GM04503 (cell line): ENCODE results near the gene CAND2.
A peak's percentile ranks its signal among the peaks of the same experiment; 100 is the strongest.
"Not testable (repeated sequence)": the region's sequence is repeated elsewhere in the genome, so short reads cannot be mapped to it uniquely, and the experiment has no call there.

Experiments
- DNase-seq: peaks from one replicate; pipeline ENCODE4 v3.0.0-alpha.2; 2012; ENCODE audit warnings: low read depth

The CAND2 gene

GRCh38 chr3:12831301-12831866, 34.9 kb downstream of the CAND2 start:
- DNase-seq, result no peak

DNA sequence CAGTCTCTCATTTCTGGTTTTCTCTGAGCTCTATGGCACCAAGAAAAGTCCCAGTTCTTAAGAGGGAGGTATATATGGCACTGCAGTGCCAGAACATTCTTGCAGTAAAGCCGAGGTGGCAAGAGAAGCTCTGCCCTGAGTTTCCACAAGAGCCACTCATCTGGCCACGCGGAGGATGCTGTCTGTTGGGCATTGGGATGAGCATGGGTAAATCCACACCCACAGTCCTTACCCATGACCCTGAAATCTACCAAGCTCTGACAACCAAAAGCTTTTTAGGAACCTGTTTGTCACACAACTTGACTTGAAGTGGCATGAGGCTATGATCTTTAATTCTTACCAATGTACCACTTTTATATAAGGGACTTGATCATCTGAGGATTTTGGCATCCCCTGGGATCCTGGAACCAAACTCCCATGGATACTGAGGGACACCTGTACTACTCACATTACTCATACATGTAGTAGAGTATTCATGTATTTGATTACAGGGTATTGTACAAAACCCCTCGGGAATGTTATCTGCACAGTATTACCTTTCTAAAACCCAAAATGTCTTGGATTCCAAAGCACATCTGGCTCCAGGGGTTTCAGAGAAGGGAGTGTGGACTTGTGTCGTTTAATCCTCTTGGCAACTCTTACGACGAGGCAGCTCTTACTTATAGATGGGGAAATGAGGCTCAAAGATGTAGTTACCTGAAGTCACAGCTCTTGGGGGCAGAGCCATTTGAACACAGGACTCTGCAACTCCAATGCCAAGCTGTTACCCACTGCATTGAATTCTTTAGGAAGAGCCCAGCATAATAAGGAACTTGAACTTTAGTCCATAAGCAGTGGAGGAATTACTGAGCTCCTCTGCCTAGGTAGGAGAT, 36.1 kb downstream of the CAND2 start:
- no peak for DNase-seq

- DNase-seq, result no peak
These were observed 37.0 kb downstream of the CAND2 start for GRCh38 chr3:12833222-12834161.

DNA sequence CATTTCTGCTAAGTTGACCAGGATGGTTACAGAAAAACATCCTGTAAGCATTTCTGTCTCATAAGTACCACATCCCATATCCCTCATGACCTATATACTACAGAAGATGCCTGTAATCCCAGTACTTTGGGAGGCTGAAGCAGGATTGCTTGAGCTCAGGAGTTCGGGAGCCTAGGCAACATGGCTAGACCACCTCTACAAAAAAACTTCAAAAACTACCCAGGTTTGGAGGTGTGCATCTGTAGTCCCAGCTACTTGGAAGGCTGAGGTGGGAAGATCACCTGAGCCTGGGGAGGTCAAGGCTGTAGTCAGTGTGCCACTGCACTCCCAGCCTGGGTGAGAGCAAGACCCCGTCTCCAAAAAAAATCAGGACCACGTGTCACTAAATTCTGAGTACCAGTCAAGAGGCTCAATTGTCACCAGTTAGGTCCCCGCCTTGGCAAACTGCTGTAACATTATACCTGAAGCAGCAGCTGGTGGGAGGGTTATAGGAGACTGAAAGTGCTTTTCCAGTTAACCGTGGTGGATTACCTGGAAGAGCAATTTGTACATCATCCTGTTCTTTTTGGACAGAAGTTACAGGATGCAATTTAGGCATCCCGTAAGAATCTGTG, 38.7 kb downstream of the CAND2 start:
- no peak for DNase-seq

GRCh38 chr3:12837295-12837986, 41.0 kb downstream of the CAND2 start:
- no peak for DNase-seq

DNA sequence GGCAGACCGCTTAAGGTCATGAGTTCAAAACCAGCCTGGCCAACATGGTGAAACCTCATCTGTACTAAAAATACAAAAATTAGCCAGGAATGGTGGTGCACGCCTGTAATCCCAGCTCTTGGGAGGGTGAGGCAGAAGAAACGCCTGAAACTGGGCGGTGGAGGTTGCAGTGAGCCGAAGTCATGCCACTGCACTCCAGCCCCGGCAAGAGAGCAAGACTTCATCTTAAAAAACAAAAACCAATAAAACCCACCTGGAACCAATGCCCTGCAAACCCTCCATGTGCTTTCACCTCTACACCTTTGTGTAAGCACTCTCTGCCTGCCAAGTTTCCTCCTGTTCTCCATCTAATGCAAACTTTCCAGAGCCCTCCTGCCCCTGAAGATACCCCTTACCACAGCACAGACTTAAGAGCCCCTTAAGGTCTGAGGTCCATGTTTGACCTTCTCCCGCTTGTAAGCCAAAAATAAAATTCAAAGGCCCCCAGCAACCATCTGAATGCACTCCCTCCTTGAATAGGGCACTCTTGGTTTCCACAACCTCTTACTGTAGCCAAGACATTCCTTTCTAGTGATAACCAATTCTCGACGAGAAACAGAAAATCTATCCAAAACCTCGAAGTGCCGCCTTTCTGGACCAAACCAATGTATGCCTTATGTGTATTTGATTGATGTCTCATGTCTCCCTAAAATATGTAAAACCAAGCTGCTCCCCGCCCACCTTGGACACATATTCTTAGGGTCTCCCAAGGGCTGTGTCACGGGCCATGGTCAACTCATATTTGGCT, 41.9 kb downstream of the CAND2 start:
- no peak for DNase-seq

DNA sequence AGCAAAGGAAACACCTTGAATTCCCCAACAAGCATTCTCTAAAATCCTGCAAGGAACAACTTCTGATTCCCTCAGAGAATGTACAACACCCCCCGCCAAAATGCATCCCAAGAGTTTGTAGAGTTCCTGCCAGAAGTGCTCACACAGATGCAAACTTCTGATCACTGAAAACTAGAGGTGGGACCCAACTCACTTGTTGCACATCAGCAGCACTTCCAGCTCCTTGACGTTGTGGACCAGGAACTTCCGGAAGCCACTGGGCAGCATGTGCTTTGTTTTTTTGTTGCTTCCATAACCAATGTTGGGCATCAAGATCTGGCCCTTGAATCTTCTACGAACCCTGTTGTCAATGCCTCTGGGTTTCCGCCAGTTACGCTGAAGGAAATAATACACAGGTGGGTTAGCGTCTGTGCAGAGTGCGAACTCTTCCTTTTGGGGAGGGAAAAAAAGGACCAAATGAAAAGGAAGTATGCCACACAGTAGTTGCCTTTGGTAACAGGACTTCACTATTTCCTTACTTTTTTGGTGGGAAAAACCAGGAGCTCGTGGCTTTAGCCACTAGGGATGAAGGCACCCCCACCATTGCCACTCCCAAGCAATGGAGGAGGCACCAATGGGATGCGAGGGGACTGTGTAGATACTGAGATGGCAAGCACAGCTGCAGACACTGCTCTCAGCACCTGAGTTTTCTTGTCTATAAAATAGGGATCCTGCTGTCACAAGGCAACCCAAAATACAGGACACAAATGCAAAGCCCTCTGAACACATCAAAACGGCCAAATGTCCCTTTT, 42.9 kb downstream of the CAND2 start:
- DNase-seq, result no peak

GRCh38 chr3:12840148-12840547, 43.7 kb downstream of the CAND2 start:
- DNase-seq, result not testable (repeated sequence)

- no peak for DNase-seq
These were observed 44.2 kb downstream of the CAND2 start for GRCh38 chr3:12840591-12841148.

DNA sequence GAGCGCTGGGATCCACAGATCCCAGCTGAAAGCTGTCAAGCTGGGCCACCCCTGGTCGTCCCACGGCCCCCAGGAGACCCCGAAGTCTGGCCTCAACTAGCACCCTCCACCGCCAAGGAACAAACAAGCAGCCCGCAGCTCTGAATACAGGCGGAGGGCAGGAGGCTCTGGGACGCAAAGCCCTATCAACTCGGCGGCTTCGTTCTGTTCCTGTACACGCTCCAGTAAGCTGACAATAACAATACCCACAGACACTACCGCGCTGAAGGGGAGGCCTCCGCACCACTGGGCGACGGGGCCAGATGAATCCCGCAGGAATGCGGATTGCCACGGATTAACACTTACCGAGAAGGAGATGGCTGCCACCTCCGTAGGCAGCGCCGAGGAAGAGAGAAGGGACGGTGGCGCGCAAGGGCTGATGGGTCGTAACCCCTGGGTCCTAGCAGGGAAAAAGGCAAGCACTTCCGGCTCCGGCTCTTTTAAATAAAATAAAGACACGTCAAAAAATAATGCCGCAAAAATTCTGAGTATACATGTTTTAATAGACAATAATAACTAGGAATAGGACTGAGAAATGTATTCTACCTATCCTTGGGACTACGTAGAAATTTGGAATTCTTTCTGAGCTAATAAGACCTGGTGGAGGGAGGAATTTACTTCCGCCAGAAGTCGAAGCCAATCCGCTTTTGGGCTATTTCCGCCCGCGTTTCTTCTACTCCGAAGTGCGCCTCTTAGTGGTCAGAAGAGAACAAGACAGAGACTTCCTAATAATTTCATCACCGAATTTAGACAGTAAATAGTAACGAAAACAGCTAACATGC, 44.9 kb downstream of the CAND2 start, which contains the start of gene RPL32:
Gene RPL32, minus strand, starts transcription at position 417 of the 821 bp plus-strand sequence. CDS start 1,328 bp downstream, outside the sequence.
- DNase-seq, result peak; percentile 81

DNA sequence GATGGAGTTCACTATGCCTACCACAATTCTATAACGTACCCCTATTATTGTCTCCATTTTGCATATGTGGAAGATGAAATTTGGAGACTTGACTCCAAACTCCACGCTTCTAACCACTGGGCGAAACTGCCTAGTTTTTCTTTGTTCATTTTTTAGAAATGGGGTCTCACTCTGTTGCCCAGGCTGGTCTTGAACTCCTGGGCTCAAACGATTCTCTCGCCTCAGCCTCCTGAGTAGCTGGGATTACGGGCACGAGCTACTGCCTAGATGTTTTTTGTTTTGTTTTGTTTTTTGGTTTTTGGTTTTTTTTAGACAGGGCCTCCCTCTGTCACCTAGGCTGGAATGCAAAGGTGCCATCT, 45.5 kb downstream of the CAND2 start:
- DNase-seq, result no peak

DNA sequence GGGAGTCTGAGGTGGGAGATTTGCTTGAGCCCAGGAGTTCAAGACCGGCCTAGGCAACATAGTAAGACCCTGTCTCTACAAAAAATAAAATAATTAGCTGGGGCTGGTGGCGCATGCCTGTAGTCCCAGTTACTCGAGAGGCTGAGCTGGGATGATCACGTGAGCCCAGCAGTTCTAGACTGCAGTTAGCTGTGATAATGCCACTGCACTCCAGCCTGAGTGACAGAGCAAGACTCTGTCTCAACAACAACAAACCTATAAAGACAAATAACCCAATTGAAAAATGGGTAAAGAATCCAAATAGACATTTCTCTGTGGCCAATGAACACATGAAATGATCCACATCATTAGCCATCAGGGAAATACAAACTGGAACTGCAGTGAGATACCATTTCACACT, 46.0 kb downstream of the CAND2 start:
- no peak for DNase-seq

DNA sequence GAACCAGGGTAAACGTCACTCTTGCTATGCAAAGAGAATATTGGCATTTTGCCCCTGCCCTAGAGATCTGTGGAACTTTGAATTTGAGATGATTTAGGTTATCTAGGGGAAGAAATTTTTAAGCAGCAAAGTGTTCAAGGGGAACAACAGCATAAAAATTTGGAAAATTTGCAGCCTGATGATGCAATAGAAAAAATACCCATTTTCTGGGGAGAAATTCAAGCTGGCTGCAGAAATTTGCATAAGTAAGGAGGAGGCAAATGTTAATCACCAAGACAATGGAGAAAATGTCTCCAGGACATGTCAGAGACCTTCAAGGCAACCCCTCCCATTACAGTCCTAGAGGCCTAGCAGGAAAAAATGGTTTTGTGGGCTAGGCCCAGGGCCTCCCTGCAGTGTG, 49.3 kb downstream of the CAND2 start:
- no peak for DNase-seq

DNA sequence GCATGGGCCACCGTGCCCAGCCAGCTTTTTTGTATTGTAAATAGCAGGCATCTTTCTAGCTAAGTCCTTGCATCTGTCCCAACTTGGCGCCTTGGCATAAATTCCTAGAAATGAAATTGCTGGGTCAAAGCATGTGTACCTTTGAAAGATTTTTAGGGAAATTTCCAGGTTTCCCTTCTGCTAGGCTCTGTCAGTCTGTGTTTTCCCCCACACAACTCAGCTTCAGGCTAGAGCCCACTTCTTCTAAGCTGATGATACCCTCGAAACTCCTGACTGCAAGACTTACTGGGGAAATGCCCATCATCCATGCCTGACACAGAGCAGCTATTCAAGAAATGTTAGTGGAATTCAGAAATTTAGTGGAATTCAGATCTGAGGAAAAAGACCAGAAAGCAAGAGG, 55.7 kb downstream of the CAND2 start:
- DNase-seq, result no peak

DNA sequence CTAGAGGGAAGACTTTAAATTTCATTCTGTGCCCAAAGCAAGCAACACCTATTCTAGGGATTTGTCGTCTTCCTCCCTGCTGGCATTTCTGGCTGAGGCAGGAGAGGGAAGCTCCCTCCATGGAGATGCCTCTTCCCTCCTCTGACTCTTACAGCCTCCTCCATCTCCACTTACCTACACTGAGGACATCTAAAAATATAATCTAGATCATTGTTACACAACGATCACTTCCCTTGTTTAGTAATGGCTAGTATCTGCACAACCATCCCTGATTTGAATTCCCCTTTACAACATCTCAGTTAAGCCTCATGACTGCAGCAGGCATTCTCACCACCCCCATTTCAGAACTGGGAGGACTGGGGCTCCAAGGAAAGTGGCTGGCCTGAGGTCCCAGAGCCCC, 57.4 kb downstream of the CAND2 start:
- DNase-seq, result not testable (repeated sequence)

- no peak for DNase-seq
These were observed 58.1 kb downstream of the CAND2 start for GRCh38 chr3:12854565-12854964.

DNA sequence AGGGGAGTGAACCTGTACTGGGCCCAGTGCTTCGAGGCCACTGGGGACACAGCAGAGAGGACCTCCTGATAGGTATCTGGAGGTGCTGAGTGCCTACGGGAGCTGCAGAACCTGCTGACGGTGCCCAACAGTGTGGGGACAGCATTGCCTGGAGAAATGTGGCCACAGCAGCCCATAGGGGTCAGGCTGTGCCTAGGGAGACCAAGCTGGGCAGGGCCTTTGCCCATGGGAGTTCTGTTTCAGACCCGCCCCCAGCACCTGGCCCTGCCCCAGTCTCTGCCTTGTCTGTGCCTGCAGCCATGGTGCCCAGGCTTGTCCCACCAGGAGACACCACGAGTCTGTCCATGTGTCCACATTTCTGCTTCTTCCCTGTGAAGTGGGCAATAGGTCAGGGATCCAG, 60.1 kb downstream of the CAND2 start:
- DNase-seq, result no peak

DNA sequence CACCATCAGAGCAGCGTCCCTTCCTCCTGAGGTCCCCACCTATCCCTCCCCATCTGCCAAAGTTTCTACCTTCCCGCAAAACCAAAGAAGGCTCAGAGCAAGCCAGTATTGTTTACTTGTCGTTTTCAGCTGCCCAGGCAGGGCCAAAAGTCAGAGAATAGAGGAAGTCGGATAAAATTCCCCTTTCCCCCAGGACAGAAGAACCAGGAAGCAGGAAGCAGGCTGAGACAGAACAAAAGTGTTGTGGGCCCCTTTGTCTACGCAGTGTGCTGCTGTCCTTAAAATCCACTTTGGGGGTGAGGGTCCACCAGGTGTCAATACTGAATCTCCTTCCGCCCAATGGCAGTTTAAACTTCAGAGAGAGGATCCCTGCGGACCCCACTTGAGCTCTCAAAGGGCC, 63.4 kb downstream of the CAND2 start:
- no peak for DNase-seq

DNA sequence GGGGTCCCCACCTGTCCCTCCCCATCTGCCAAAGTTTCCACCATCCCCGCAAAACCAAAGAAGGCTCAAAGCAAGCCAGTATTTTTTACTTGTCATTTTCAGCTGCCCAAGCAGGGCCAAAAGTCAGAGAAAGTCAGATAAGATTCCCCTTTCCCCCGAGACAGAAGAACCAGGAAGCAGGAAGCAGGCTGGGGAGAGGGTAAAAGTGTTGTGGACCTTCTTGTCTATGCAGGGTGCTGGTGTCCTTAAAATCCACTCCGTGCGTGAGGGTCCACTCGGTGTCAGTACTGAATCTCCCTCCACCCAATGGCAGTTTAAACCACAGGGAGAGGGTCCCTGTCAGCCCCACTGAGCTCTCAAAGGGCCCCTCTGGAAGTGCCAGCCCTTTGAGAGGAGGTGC, 65.1 kb downstream of the CAND2 start:
- no peak for DNase-seq
